ENCODE results near the gene LINC01488. TPM values are rescaled to one million over a fixed set of nuclear protein-coding genes. Genes with fewer than 3 reads are reported as not detected.
A peak's percentile ranks its signal among the peaks of the same experiment; 100 is the strongest.

The LINC01488 gene
- total RNA-seq, 6 donors from 2014 or later, result not detected

- DNase-seq, result no peak
- WGBS, 2 donors, result 70 to 78% methylated on average over 10 of the region's 10 CpGs
- TF ChIP-seq POLR2AphosphoS5 (IDR thresholded peaks at IDR 0.05) (no peak), POLR2A (IDR thresholded peaks at IDR 0.05) (no peak)
- Histone ChIP-seq H3K27me3 (no peaks in the 10 kb centered on the region), H3K4me1 (peaks cover 31 to 38% (median 38%) of the 10 kb centered on the region in 4 donors), H3K36me3 (no peaks in the 10 kb centered on the region), H3K27ac (peak overlapping the region in 3 of 4 donors; percentile 81 to 85 (median 84)), H3K4me3 (no peak overlapping the region), H3K9me3 (no peaks in the 10 kb centered on the region)
- no peak for ATAC-seq (ENCODE audit: low FRiP score in 2 of 2)
Measured at GRCh38 chr11:69442012-69442806, 39.3 kb upstream of the LINC01488 start.

- peaks cover 36 to 43% (median 41%) of the 10 kb centered on the region in 4 donors for H3K4me1 ChIP-seq
- TF ChIP-seq POLR2AphosphoS5 (IDR thresholded peaks at IDR 0.05), result peak in 1 of 2 donors; percentile 13
- TF ChIP-seq CTCF (IDR thresholded peaks at IDR 0.05), result no peak
- peak in 1 of 4 donors; percentile 49 for TF ChIP-seq EP300 (IDR thresholded peaks at IDR 0.05)
- H3K36me3 ChIP-seq, result no peaks in the 10 kb centered on the region
- DNase-seq, result peak in 1 of 2 donors; percentile 31
- WGBS, 2 donors, result 12 to 18% methylated on average over 6 to 10 of the region's 10 CpGs
- peak in 1 of 2 donors; percentile 13 for ATAC-seq (ENCODE audit: low FRiP score in 2 of 2)
- H3K4me3 ChIP-seq, result peak overlapping the region in 1 of 4 donors; percentile 41
- no peaks in the 10 kb centered on the region for H3K27me3 ChIP-seq
- H3K9me3 ChIP-seq, result no peaks in the 10 kb centered on the region
- peak overlapping the region; percentile 79 to 85 (median 82) for H3K27ac ChIP-seq
Measured at GRCh38 chr11:69442807-69443137, 38.7 kb upstream of the LINC01488 start.

- peak overlapping the region in 3 of 4 donors; percentile 29 to 44 (median 41) for H3K4me3 ChIP-seq
- no peaks in the 10 kb centered on the region for H3K9me3 ChIP-seq
- H3K36me3 ChIP-seq, result no peaks in the 10 kb centered on the region
- H3K4me1 ChIP-seq, result peaks cover 42 to 49% (median 47%) of the 10 kb centered on the region in 4 donors
- TF ChIP-seq POLR2AphosphoS5 (IDR thresholded peaks at IDR 0.05), result peak in 1 of 2 donors; percentile 42
- peak in 1 of 6 experiments; percentile 2 for TF ChIP-seq CTCF (IDR thresholded peaks at IDR 0.05)
- TF ChIP-seq POLR2A (IDR thresholded peaks at IDR 0.05), result peak in 2 of 4 donors; percentile 49 to 52
- TF ChIP-seq EP300 (IDR thresholded peaks at IDR 0.05), result no peak
- no peaks in the 10 kb centered on the region for H3K27me3 ChIP-seq
- WGBS, 2 donors, result 3 to 6% methylated on average over 11 to 27 of the region's 48 CpGs
- DNase-seq (peak; percentile 85 to 97), ATAC-seq (ENCODE audit: low FRiP score in 2 of 2) (peak; percentile 79 to 91)
- H3K27ac ChIP-seq, result peak overlapping the region; percentile 79 to 85 (median 82)
Measured at GRCh38 chr11:69443138-69443967, 38.1 kb upstream of the LINC01488 start.

GRCh38 chr11:69443968-69444364 is 37.5 kb upstream of the LINC01488 start:
- 28 to 33% methylated on average over 6 of the region's 6 CpGs for WGBS, 2 donors
- Histone ChIP-seq H3K9me3 (no peaks in the 10 kb centered on the region), H3K27me3 (no peaks in the 10 kb centered on the region), H3K4me1 (peaks cover 48 to 55% (median 53%) of the 10 kb centered on the region in 4 donors), H3K4me3 (peak overlapping the region in 3 of 4 donors; percentile 29 to 44 (median 41)), H3K27ac (peak overlapping the region; percentile 79 to 85 (median 82)), H3K36me3 (no peaks in the 10 kb centered on the region)
- no peak for TF ChIP-seq POLR2AphosphoS5 (IDR thresholded peaks at IDR 0.05)
- no peak for TF ChIP-seq EP300 (IDR thresholded peaks at IDR 0.05)
- no peak for TF ChIP-seq CTCF (IDR thresholded peaks at IDR 0.05)
- no peak for DNase-seq
- ATAC-seq (ENCODE audit: low FRiP score in 2 of 2), result peak; percentile 3 to 15

Measured in upper lobe of left lung (tissue), 6 donors.